ENCODE data around the gene ADGRD2. TPM values are rescaled to one million over a fixed set of nuclear protein-coding genes. Genes with fewer than 3 reads are reported as not detected.

The ADGRD2 gene
- total and polyA plus RNA-seq, 10 donors = 0.15 to 0.50 (median 0.25) TPM; not detected in 5

DNA sequence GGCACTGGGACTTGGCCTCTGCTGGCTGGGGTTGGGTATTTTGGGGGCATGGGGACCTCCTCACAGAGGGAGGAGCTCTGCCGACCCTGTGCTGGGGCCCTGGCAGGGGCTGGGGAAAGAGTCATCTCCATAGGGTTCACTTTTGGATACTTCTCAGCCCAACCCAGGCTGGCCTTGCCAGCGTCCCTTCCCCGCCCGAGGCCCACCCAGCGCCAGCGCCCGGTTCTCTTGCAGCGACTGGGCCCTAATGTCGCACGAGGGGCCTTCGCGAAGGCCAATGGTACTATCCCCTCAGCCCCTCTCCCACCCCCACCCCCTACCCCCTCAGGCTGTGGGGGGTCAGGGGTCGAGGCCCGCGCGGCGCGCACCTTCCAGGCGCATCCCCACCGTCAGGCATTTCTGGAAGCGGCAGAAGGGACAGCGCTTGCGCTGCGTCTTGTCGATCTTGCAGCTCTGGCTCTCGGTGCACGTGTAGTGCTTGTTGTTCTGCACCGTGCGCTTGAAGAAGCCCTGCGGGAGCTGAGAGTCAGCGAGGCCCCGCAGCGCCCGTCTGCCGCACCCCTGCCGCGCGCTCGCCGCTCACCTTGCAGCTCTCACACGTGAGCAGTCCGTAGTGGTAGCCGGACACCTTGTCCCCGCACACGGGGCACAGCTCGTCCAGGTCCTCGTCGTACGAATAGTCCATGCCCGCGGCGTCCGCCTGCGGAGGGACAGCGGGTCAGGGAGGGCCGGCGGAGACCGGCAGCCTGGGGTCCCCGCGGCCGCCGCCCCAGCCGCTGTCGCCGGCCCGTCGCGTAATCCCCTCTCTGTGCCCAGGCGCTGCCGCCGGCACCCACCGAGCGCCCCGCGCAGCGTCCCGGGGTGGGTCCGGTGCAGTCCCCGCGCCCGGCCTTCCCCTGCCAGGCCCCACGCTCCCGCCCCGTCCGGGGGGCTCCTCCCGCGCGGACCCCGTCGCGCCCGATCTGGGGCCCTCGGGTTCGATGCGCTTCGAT, 52.8 kb downstream of the ADGRD2 start:
- intact Hi-C loops (cut with DNase I; ENCODE audit: low total_unique reads) = no loop called here

DNA sequence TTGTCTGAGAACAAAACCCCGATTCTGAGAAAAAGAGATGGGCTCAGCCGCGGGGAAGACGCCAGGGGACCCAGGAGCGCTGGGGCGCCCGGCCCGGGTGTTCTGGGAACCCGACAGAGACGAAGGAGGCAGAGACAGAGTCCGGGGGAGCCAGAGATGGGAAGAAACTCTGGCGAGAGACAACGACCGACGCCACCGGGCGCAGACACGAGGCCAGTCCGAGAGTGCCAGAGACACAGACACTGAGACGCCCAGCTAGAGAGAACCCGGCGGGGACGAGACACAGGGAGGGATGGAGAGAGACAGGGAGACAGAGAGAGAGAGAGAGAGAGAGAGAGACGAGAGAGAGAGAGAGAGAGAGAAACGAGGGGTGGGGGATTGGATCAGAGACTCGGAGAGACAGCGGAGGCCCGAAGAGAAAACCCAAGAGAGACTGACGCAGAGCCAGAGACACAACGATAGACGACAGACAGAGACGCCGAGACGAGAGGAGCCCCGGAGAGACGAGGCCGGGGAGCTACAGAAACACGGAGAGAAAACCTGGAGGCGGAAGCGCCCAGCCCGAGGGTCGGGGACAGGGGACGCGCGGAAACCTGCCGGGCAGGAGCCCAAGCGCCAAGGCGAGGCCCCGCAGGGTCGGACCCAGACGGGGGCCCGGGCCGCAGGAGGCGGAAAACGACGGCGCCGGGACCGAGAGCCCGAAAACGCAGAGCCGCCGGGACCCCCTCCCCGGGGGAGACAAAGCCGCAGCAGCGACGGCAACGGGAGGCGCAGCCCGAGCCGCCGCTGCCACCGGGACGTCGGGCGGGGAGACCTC, 53.7 kb downstream of the ADGRD2 start:
- H3K4me1 ChIP-seq = peaks cover 0 to 64% (median 23%) of the 10 kb centered on the region in 6 donors
- WGBS, 5 donors = 3 to 10% (median 4%) methylated on average over 47 to 76 of the region's 76 CpGs
- peaks cover 0 to 87% (median 33%) of the 10 kb centered on the region in 7 donors for H3K27me3 ChIP-seq (replicated peaks in 1 of 7)
- intact Hi-C loops (cut with DNase I; ENCODE audit: low total_unique reads) = no loop called here
- peak overlapping the region; percentile 23 to 76 (median 46) for H3K4me3 ChIP-seq
- H3K9me3 ChIP-seq = no peaks in the 10 kb centered on the region
- TF ChIP-seq, protein P1, sequence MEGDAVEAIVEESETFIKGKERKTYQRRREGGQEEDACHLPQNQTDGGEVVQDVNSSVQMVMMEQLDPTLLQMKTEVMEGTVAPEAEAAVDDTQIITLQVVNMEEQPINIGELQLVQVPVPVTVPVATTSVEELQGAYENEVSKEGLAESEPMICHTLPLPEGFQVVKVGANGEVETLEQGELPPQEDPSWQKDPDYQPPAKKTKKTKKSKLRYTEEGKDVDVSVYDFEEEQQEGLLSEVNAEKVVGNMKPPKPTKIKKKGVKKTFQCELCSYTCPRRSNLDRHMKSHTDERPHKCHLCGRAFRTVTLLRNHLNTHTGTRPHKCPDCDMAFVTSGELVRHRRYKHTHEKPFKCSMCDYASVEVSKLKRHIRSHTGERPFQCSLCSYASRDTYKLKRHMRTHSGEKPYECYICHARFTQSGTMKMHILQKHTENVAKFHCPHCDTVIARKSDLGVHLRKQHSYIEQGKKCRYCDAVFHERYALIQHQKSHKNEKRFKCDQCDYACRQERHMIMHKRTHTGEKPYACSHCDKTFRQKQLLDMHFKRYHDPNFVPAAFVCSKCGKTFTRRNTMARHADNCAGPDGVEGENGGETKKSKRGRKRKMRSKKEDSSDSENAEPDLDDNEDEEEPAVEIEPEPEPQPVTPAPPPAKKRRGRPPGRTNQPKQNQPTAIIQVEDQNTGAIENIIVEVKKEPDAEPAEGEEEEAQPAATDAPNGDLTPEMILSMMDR (IDR thresholded peaks at IDR 0.05 in 8 of 11, conservative IDR thresholded peaks at IDR 0.05 in 3 of 11) = no peak
- no peak for TF ChIP-seq POLR2AphosphoS5 (IDR thresholded peaks at IDR 0.05)
- no peak for TF ChIP-seq POLR2A (IDR thresholded peaks at IDR 0.05)
- H3K36me3 ChIP-seq = peaks cover 0 to 21% (median 0%) of the 10 kb centered on the region in 6 donors
- DNase-seq = peak; percentile 61
- H3K27ac ChIP-seq = peak overlapping the region; percentile 41 to 89 (median 80)

More for the DNA sequence above, 52.8 kb downstream of the ADGRD2 start:
- 15 to 49% (median 23%) methylated on average over 32 to 96 of the region's 96 CpGs for WGBS, 5 donors
- Histone ChIP-seq H3K27me3 (replicated peaks in 1 of 7) (peaks cover 0 to 91% (median 33%) of the 10 kb centered on the region in 7 donors), H3K9me3 (no peaks in the 10 kb centered on the region), H3K4me1 (peaks cover 0 to 71% (median 25%) of the 10 kb centered on the region in 6 donors), H3K36me3 (peaks cover 0 to 21% (median 0%) of the 10 kb centered on the region in 6 donors), H3K27ac (peak overlapping the region; percentile 38 to 89 (median 80)), H3K4me3 (peak overlapping the region; percentile 16 to 76 (median 46))
- DNase-seq = peak; percentile 55
- peak in 2 of 3 donors; percentile 27 to 59 for TF ChIP-seq POLR2AphosphoS5 (IDR thresholded peaks at IDR 0.05)
- TF ChIP-seq, protein P1 (IDR thresholded peaks at IDR 0.05 in 8 of 11, conservative IDR thresholded peaks at IDR 0.05 in 3 of 11) = no peak
- no peak for TF ChIP-seq POLR2A (IDR thresholded peaks at IDR 0.05)

DNA sequence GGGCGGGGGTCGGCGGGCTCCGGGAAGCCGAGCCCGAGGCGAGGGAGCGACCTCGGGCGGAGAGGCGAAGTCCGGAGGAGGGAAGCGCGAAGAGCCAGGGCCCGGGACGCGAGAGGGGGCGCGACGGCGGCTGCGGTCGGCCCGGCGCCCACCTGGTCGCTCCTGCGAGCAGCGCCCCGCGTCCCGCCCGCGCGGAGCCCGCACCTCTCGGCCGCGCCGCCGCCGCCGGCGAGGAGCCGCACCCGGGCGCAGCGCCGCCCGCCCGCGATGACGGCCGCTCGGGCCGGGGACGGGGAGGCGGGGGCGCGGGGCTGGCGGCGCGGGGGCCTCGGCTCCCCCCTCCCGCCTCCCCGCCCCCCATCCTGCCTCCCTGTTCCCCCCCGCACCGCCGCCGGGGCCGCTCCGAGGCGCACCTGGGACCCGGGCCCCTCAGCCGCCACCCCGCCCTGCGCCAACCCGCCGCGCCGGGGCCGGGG, 54.3 kb downstream of the ADGRD2 start:
- no peaks in the 10 kb centered on the region for H3K9me3 ChIP-seq
- DNase-seq = no peak
- TF ChIP-seq, protein P1 (IDR thresholded peaks at IDR 0.05 in 8 of 11, conservative IDR thresholded peaks at IDR 0.05 in 3 of 11) = no peak
- TF ChIP-seq POLR2AphosphoS5 (IDR thresholded peaks at IDR 0.05) = no peak
- TF ChIP-seq POLR2A (IDR thresholded peaks at IDR 0.05) = no peak
- H3K36me3 ChIP-seq = peaks cover 0 to 18% (median 0%) of the 10 kb centered on the region in 6 donors
- peak overlapping the region; percentile 23 to 76 (median 46) for H3K4me3 ChIP-seq
- H3K27ac ChIP-seq = peak overlapping the region; percentile 41 to 89 (median 80)
- peaks cover 0 to 82% (median 33%) of the 10 kb centered on the region in 7 donors for H3K27me3 ChIP-seq (replicated peaks in 1 of 7)
- intact Hi-C loops (cut with DNase I; ENCODE audit: low total_unique reads) = no loop called here
- H3K4me1 ChIP-seq = peaks cover 0 to 57% (median 19%) of the 10 kb centered on the region in 6 donors
- WGBS, 5 donors = 0 to 1% (median 0%) methylated on average over 6 to 81 of the region's 81 CpGs; no CpG with 5 or more reads in 1 of the 5 donors
